ENCODE results near the gene PCDH9.
"Not testable (repeated sequence)": the region's sequence is repeated elsewhere in the genome, so short reads cannot be mapped to it uniquely, and the experiment has no call there.

The PCDH9 gene

DNA sequence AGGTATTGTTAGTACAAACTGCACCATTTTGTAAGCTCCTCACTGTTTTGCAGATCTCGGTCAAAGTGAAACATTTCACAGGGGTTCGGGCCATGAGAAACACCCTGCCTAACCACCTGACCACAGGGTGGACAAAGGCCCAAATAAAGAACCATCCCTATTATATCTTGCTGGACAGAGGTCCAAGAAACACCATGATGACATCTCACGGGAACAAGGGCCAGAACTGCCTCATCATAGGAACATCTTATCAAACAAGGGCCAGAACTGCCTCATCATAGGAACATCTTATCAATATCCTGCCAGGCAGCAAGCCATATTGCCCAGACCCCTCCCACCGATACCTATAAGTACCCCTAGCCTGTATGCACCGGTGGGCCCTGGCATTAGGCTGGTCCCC is 99.7 kb downstream of the PCDH9 start:
- no peak for DNase-seq (ENCODE audit: low read depth)

DNA sequence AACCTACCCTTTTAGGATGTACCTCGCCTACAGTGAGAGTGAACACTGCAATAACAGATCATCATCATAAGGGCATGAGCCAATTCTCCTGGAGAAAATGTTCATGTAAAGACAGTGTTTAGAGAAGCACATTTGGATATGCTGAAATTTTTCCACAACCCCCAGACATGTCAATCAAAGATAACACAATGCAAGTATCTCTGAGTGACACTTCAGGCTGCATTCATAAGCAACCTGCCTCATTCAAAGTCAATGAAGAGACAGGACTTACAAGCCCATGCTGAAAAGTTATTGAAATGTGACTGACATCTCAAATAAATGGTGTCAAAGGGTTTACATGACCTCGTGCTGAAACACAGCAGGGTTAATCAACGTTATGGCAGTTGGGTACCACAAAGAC is 102.0 kb downstream of the PCDH9 start:
- DNase-seq (ENCODE audit: low read depth) = no peak

DNA sequence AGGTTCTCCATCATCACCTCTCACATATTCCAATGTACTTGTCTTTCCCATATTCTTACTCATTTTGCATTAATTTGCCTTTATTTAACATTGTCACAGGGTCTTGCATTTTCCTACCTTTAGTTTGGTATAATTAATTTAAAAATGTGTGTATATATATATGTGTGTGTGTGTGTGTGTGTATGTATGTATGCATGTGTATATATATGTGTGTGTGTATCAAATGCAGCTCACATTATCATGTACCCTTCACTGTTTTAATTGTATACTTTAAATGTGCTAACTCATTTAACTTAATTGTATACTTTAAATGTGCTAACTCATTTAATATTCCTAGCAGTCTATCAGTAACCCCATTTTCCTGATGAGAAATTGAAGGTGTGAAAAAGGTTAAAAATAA is 104.5 kb downstream of the PCDH9 start:
- DNase-seq (ENCODE audit: low read depth) = no peak

DNA sequence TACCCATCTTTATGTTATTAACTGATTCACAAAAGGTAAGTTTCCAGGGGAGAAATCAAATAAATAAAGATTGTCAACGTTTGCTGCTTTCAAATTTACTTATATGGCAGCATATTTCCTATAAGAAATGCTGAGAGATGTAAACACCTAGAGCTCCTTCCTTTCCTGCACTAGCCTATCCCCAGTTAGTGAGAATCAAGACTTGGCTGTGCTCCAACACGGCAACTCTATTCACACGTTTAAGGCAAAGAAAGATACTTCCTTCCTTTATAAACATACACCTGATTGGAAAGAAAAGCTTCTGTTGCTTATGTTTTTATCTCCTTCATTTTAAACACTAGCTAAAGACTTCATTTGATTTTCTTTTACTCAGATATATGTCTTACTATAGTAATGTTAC is 107.0 kb downstream of the PCDH9 start:
- no peak for DNase-seq (ENCODE audit: low read depth)

DNA sequence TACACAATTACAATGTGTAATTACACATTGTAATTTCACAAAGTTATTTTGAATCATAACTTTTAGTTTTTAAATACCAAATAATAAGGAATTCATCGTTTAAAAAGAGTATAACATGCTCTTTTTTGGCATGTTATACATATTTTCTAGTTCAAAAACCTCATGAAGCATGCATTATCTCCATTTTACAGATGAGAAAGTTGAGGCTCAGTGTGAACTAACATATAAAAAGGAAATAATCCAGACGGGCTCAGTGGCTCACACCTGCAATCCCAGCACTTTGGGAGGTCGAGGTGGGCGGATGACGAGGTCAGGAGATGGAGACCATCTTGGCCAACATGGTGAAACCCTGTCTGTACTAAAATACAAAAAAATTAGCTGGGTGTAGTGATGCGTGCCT is 107.9 kb downstream of the PCDH9 start:
- no peak for DNase-seq (ENCODE audit: low read depth)

DNA sequence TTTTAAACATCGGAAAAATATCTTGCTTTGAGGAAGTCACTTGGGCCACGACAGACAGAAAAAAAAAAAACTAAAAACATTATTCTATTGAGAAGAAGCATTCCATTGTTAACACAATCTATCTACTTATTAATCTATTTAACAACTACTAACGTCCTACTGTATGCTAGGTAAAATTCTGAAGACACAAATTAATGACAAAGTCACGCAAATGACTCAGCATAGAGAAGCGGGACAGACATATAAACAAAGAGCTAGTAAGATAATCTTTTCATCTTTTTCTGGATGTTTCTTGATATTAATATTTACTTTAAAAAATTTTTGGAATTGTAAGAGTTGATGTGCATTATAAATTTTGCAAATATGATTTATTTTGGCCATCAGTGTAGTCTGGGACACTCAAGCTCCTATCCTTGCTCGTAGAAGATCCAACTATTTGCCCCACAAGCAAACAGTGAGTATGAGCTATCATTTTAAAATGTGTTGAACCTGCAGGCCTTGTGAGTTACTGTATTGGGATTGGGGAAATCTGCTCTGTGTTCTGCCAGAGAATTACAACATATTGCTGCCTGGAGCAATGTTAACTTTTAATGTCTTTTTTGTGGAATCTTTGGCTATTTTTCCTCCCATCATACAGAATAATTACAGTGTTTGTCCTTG is 109.1 kb downstream of the PCDH9 start:
- no peak for DNase-seq (ENCODE audit: low read depth)

DNA sequence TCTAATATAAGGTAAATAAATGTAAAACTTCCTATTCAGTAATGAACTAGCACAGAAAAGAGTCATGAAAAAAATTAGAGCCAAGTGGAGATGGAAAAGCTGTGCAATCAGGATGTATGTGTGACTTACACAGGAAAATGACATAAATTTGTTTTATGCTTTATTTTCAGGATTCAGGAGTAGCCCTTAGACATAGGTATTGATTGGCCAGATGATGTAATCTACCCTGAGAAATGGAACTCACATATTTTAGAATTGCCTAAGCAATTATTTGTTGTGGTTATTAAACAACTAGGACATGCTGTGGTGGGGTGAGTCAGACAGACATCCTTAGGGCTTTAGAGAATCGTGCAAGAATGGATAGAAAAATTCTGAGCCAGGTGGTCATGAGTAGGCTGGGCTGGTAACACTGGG is 110.6 kb downstream of the PCDH9 start:
- DNase-seq (ENCODE audit: low read depth) = no peak

DNA sequence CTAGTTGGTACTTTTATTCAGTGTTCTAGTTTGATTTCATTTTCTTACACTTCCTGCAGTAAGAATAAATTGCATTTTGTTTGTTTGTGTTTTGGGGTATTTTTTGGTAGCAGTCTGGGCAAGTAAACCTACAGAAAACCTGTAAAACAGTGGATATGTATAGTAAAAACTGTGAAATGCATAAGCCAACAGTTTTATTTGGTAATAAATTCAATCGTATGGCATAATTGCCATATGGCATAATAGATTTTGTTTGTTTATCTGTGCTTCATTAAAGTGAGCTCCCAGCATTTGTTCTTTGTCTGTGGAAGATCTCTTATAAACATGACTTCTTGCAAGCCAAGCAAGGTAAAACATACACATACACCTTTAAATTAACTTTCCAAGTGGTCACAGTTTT is 111.9 kb downstream of the PCDH9 start:
- DNase-seq (ENCODE audit: low read depth) = no peak

DNA sequence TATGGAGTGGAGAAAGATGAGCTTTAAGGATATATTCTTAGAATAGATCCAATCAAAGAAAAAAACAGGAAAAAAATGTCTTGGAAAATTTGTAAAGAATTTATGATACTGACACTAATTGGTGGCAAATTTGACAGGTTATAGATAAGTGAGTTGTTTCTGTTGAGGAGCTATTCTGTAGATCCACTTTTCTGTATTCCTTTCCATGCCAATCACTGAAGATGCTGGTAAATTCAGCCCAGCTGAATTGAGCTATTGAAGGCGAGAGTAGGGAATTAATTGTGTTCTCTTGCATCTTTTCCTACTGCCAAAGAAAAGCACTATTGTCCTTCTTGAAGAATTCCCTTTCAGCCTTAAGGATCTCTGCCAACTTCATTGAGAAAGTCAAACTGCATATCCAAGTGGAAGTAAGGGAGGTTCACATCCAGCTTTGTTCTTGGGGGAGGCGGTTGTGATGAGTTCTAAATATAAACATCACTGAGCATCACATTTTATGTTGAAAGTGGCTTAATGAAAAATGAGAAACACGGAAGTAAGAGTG is 113.1 kb downstream of the PCDH9 start:
- DNase-seq (ENCODE audit: low read depth) = no peak

DNA sequence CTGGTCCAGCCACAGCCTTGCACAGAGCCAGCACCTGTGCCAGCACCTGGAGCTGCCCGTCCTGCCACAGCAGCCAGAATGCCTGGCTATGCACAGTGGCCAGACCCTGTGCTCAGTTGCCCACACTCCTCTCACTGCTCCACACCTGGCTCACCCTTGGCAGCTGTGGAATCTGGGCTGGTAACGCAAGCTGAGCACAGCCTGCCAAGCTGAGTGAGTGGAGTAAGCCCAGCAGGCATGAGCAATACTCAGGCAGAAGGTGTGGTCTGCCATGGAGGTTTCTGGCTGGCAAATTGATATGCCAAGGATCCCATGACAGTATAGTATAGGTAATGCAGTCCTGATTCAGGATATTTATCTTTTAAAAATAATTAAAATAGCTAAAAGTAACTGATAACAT is 122.2 kb downstream of the PCDH9 start:
- no peak for DNase-seq (ENCODE audit: low read depth)

DNA sequence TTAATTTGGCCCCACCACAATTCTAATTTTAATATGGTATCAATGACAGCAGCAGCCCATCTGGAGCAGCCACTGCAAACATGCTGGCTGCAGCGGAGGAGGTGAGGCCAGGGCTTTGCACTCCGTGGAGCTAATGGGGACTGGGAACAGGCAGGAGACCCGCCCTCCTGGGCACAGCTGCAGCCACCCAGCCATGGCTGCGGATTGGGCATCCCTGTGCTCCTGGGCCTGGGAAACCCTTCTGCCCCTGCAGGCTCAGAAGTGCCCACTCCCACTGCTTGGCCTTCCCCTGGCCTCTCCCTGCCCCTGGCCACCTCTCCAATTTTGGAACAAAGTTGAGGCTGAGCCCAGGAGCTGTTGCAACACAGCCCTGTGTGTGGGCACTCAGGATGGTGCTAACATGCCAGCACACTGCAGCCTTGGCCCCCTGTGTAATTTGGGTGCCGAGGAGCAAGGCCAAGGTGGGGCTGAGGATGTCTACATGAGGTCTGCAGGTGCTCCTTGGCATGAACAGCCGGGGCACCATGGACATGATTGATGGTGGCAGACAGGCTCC is 123.6 kb downstream of the PCDH9 start:
- DNase-seq (ENCODE audit: low read depth) = no peak

DNA sequence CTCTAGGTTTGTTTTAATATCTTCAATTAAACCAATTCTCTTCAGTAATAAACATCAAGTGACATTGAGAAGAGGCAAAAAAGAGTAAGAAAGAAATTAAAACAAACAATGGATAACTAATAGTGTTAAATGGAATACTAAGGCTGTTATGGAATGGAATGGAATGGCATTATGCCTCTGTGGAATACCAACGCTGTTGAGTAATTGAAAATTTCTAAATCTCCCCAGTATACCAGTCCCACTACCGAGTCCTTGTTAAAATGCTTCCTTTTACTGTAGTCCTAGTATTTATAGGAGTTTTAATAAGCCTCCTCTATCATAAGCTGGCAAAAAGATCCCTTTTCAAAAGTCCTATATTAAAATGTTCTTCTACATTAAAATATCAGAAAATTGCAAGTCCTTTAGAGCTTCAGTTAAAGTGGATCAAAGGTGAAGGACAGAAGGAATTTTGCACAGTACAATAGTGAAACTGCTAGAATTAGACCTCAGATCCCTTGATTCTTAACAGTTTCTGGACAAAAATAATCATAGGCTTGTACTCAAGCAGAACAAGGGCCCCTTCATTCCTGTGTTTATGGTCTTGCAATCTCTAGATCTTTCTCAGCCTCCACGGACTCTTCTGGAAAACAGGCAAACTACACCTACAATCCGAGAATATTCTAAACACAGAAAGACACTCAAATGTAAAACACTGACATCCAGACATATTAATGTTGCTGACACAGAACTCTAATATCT is 128.2 kb downstream of the PCDH9 start:
- DNase-seq (ENCODE audit: low read depth) = no peak

DNA sequence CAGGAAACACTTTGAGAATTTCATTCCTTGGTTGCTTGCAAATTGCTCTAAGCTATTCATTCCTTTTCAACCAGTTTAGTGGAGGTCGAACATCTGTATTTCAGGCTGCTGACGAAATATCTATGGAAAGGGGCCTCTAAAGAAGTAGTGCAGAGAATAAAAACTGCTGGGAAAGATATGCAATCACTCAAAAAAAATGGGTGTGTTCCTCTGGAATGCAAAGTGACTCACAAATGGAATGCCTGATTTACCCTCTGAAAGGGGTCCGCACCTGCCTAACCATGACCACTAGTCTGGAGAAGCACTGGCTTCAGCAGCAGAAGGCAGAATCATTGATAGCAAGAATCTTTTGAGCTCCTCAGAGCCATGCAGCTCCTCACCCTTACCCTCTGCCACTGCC is 129.4 kb downstream of the PCDH9 start:
- DNase-seq (ENCODE audit: low read depth) = no peak

DNA sequence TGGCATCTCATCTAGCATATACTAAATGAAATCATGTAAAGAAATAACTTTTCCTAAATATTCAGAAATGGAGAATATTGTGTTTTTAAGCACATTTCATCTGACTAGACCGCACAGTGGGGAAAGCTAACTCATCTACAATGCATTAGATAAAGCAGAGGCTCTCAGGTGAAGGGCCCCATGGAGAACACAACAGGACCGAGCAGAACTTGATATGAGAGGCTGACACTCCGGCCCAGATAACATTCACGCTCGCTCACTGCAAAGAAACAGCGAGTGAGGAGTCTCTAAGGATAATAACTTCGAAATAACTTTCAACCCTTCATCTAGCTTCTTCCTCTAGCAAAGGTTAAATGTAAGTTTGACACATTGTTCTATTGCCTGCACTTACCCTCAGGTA is 130.6 kb downstream of the PCDH9 start:
- DNase-seq (ENCODE audit: low read depth) = no peak

DNA sequence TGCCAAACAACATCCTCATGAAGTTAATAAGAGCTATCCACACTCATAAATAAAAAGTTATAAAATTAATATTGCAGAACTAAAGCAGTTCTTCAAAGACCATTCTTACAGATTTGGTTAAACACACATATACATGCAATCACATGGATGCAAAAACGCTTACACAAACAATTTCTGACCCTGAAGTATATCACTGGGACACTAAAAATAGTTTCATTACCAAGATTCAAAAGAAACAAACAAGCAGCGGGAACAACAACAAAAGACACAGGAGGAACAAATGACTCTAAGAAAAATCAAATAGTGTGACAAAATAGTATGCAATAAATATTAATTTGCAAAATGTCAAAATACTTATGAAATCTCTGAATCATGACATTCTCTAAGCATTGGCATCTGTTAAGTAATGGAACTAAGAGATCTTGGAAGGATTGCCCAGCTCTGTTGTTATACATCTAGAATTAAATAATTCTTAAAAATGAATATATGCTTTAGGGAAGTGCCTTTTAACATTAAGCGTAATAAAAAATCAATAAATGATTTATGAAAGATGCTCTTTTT is 132.2 kb downstream of the PCDH9 start:
- no peak for DNase-seq (ENCODE audit: low read depth)

DNA sequence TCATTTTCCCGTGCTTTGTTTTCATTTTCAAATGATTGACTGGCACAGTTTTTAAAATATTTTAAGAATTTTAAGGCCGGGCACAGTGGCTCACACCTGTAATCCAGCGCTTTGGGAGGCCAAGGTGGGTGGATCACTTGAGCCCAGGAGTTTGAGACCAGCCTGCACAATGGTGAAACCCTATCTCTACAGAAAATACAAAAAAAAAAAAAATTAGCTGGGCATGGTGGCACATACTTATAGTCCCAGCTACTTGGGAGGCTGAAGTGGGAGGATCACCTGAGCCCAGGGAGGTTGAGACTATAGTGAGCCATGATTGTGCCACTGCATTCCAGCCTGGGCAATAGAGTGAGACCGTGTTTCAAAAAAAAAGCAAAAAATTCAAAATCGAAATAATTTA is 133.2 kb downstream of the PCDH9 start:
- not testable (repeated sequence) for DNase-seq (ENCODE audit: low read depth)

DNA sequence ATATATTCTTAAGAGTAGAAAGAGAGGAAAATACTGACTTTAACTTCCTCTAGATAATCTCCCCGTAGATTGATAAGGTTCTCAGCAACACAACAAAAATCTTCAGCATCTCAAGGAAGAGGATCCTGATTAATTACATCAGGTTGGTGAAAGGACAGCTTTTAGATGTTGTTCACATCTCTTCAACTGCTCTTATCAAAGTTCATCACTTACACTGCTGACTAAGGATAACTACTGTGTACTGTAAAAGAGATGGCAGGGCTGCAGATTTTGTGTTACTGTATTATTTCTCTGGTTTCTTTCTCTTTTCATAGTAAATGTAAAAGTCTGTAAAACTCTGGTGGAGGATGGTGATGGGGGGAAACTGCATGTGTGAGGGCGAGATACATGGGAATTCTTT is 133.7 kb downstream of the PCDH9 start:
- no peak for DNase-seq (ENCODE audit: low read depth)

DNA sequence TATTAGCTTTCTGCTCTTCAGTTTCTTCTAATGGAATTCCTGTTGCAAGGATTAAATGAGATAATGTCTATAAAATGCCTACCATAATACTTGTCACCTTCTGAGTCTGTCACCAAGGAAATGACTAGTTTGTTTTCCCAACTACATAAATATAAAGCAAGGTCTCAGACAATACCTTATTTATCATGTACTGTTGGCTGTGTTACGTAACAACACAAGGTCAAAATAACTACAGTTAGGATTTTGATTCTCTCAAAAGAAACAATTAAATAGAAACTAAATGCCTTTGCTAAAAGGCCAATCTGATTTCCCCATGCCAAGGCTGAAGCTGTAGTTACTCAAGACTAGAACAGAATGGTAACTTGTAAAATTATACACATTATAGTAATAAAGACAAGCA is 134.5 kb downstream of the PCDH9 start:
- no peak for DNase-seq (ENCODE audit: low read depth)

DNA sequence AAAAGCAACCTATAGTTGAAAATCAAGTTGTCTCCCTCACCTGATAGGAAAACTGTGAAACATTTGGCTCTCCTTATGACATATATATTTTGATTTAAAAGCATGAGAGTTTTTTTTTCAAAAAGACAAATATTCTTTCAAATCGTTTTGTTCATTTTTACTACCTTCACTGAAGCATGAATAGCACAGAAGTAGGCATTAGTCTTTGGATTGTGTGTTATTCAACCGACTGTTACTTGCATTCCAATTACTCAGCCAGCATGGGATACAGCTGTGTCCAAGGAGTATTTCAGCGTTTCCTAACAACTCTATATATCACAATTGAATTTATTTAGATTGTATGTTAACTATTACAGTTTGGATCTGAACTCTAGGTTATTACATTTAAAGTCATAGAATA is 135.2 kb downstream of the PCDH9 start:
- no peak for DNase-seq (ENCODE audit: low read depth)

DNA sequence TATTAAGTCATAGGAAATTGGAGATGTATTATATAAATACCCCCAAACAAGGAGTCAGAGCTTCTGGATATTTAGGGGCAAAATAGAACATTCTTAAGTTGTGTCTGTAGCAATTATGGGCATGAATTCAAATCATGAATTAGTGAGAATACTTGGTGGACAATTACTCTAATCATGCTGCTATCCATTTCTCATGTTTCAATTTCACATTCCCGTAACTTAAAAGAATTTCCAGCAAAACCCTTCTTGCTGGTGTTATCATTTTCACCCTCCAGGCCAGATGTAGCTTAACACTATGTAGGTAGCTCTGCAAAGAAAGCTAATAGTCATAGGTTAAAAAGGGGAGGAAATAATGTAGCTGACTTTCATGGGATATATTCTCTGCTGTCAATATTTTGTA is 136.1 kb downstream of the PCDH9 start:
- no peak for DNase-seq (ENCODE audit: low read depth)

DNA sequence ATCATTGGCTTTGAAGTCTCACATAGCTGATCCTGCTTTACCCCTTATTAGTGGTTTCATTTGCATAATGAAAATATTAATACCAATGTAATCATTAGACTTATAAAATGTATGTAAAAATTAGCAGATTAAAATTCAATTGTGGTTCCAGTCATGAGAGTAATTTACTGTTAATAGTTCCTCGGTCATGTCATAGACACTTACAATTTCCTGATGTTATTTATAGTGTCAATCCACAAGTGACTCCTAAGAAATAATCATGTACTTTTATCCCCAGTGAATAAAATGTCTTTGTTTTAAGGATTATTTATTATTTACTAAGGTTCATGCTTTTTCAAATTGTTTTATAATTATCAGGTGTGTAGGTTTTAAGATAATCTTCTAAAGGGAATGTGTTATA is 138.5 kb downstream of the PCDH9 start:
- no peak for DNase-seq (ENCODE audit: low read depth)

DNA sequence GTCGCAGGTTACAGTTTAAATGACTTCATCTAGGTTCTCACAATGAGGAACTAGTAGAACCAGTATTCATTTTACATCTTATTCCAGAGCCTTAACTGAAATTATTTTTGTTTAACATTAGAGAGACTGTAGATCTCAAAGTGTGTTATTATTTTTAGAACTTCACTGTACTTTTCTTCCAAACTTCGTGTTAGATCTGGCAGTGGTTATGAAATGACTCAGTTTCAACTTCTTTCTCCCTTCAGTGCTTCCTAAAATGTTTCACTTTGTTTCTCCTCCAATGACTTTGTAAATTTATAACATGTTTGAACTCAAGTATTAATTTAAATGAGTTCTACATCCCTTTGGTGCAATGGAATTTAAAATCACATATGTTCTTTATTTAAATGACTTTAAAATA is 139.3 kb downstream of the PCDH9 start:
- no peak for DNase-seq (ENCODE audit: low read depth)

DNA sequence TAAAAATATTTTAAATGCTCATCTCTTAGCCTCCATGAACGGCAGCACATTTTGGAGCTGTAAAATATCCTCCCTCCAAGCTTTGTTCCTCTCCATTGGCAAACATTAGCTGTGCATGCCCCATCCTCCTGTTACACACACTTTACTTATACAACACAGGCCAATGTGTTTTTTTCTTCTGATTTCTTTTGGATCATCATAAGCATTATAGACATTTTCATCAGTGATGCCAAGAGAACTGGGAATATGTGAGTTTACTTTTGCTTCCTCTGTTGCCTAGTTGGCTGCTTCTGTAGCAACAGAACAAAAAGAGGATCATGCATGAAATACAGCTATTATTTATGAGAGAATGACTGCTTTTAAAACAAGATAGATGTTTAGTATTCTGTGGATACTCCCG is 142.6 kb downstream of the PCDH9 start:
- DNase-seq (ENCODE audit: low read depth) = no peak
